HG03108 (cell line): ENCODE measurements around the gene CCDC174.

Source experiments
- ATAC-seq: cut with Tn5 transposase; IDR thresholded peaks from one replicate; pipeline ENCODE4 v1.9.1; 2021; ENCODE audit warnings: moderate library complexity; ENCODE audit not compliant: unreplicated experiment

The CCDC174 gene

GRCh38 chr3:14698601-14699244, 47.2 kb downstream of the CCDC174 start:
- ATAC-seq: no peak

GRCh38 chr3:14699643-14700042, 48.1 kb downstream of the CCDC174 start:
- ATAC-seq: no peak

GRCh38 chr3:14700891-14701290, 49.3 kb downstream of the CCDC174 start:
- no peak for ATAC-seq

GRCh38 chr3:14701676-14702075, 50.1 kb downstream of the CCDC174 start:
- ATAC-seq: no peak

- ATAC-seq: no peak
Measured at GRCh38 chr3:14703128-14703750, 51.7 kb downstream of the CCDC174 start.

GRCh38 chr3:14703791-14704190, 52.2 kb downstream of the CCDC174 start:
- ATAC-seq: no peak

- no peak for ATAC-seq
Measured at GRCh38 chr3:14706096-14706495, 54.5 kb downstream of the CCDC174 start.

GRCh38 chr3:14716591-14716990, 65.0 kb downstream of the CCDC174 start:
- ATAC-seq: no peak

- no peak for ATAC-seq
Measured at GRCh38 chr3:14717307-14717706, 65.7 kb downstream of the CCDC174 start.

- peak; percentile 40 for ATAC-seq
Measured at GRCh38 chr3:14718539-14718938, 67.0 kb downstream of the CCDC174 start.

GRCh38 chr3:14719006-14719405, 67.4 kb downstream of the CCDC174 start:
- ATAC-seq: peak; percentile 57

GRCh38 chr3:14721126-14721864, 69.7 kb downstream of the CCDC174 start:
- no peak for ATAC-seq
